K562 (cell line): ENCODE data around the gene CHST12. TPM values are rescaled to one million over a fixed set of nuclear protein-coding genes. Genes with fewer than 3 reads are reported as not detected.

Source experiments
- ADNP ChIP-seq: fragments of 200-800 bp; sonication (Bioruptor generic); IDR thresholded peaks from 2 replicates; pipeline ENCODE4 v1.6.1; 2016; ENCODE audit warnings: missing genetic modification characterization, missing compliant biosample characterization
- E2F6 ChIP-seq, 2 experiments: IDR thresholded peaks; 2 replicates each; pipeline ENCODE4 v1.6.1; 2011; ENCODE audit warnings: borderline replicate concordance in 1 of 2, control low read depth in 1 of 2, low read depth in 1 of 2, low read length in 1 of 2, mild to moderate bottlenecking in 1 of 2, mixed read lengths in 1 of 2, moderate library complexity in 1 of 2; ENCODE audit not compliant: insufficient read depth in 1 of 2, insufficient read length in 1 of 2, poor library complexity in 1 of 2, severe bottlenecking in 1 of 2; ENCODE audit errors: extremely low read depth in 1 of 2
- EZH2 ChIP-seq: IDR thresholded peaks from 2 replicates; pipeline ENCODE4 v1.6.1; 2012; ENCODE audit warnings: low read depth, mild to moderate bottlenecking, inconsistent platforms, low read length, borderline replicate concordance
- FOXK2 ChIP-seq, 2 experiments: fragments of 450-650 bp; IDR thresholded peaks in 1 of 2; conservative IDR thresholded peaks in 1 of 2; 2 replicates each; pipeline ENCODE4 v1.6.1; 2016; ENCODE audit warnings: low read depth in 2 of 2, mild to moderate bottlenecking in 1 of 2
- HIVEP1 ChIP-seq: fragments of 250-450 bp; sonication (Bioruptor Pico); IDR thresholded peaks from 2 replicates; pipeline ENCODE4 v1.4.0; 2020; ENCODE audit warnings: mild to moderate bottlenecking
- JUND ChIP-seq, 2 experiments: IDR thresholded peaks; 2 replicates in 1 of 2; 3 replicates in 1 of 2; pipeline ENCODE4 v1.6.1; 2011; ENCODE audit warnings: borderline replicate concordance in 2 of 2, low read depth in 2 of 2, low read length in 2 of 2, improper control_type of control experiment in 1 of 2, missing biosample characterization in 1 of 2, missing genetic modification characterization in 1 of 2, missing genetic modification reagents in 1 of 2
- KLF13 ChIP-seq: fragments of 450-650 bp; IDR thresholded peaks from 2 replicates; pipeline ENCODE4 v1.6.1; 2016; ENCODE audit warnings: missing genetic modification characterization, low read depth, mild to moderate bottlenecking, missing compliant biosample characterization, moderate library complexity, borderline replicate concordance
- MLLT1 ChIP-seq, 2 experiments: fragments of 450-650 bp; IDR thresholded peaks; 2 replicates each; pipeline ENCODE4 v1.6.1; 2016
- MNT ChIP-seq, 2 experiments: fragments of 450-650 bp; conservative IDR thresholded peaks; 2 replicates each; pipeline ENCODE4 v1.6.1; 2017; ENCODE audit warnings: mild to moderate bottlenecking in 2 of 2, moderate library complexity in 2 of 2
- NCOA4 ChIP-seq: fragments of 450-650 bp; IDR thresholded peaks from 2 replicates; pipeline ENCODE4 v1.6.1; 2018; ENCODE audit warnings: mild to moderate bottlenecking; ENCODE audit not compliant: partially characterized antibody
- NELFE ChIP-seq: IDR thresholded peaks from 2 replicates; pipeline ENCODE4 v1.6.1; 2011; ENCODE audit warnings: mild to moderate bottlenecking; ENCODE audit not compliant: insufficient read depth, insufficient read length
- PYGO2 ChIP-seq: fragments of 450-650 bp; IDR thresholded peaks from 2 replicates; pipeline ENCODE4 v1.6.1; 2016; ENCODE audit warnings: mild to moderate bottlenecking, missing genetic modification characterization, moderate library complexity, missing compliant biosample characterization
- RAD21 ChIP-seq, 2 experiments: fragments of 250-450 bp in 1 of 2; fragments of 450-650 bp in 1 of 2; sonication (Bioruptor Pico) in 1 of 2; formaldehyde crosslinking in 1 of 2; IDR thresholded peaks in 1 of 2; conservative IDR thresholded peaks in 1 of 2; 2 replicates each; pipeline versions ENCODE4 v1.4.0 to v1.8.0; 2020 to 2022; ENCODE audit warnings: mild to moderate bottlenecking in 2 of 2, moderate library complexity in 1 of 2
- RBBP5 ChIP-seq: fragments of 200-600 bp; sonication (generic); IDR thresholded peaks from 2 replicates; pipeline ENCODE4 v1.6.1; 2012; ENCODE audit warnings: borderline replicate concordance, mild to moderate bottlenecking, low read length, control low read depth, inconsistent platforms; ENCODE audit not compliant: insufficient read depth, poor library complexity, severe bottlenecking
- RBM22 ChIP-seq: fragments of 200-400 bp; formaldehyde crosslinking; IDR thresholded peaks from 2 replicates; pipeline ENCODE4 v1.6.1; 2018; ENCODE audit warnings: low read length, low read depth; ENCODE audit not compliant: poor library complexity, severe bottlenecking
- SMAD1 ChIP-seq: fragments of 150-350 bp; IDR thresholded peaks from 2 replicates; pipeline ENCODE4 v1.6.1; 2014; ENCODE audit warnings: low read length, low read depth; ENCODE audit not compliant: partially characterized antibody
- TCF15 ChIP-seq: fragments of 250-450 bp; sonication (Bioruptor Pico); IDR thresholded peaks from 2 replicates; pipeline ENCODE4 v1.8.0; 2022; ENCODE audit warnings: moderate library complexity, mild to moderate bottlenecking, inconsistent platforms
- ZKSCAN3 ChIP-seq: fragments of 250-450 bp; sonication (Bioruptor Pico); IDR thresholded peaks from 2 replicates; pipeline ENCODE4 v1.4.0; 2020
- ZNF354B ChIP-seq: fragments of 250-450 bp; sonication (Bioruptor Pico); IDR thresholded peaks from 2 replicates; pipeline ENCODE4 v1.4.0; 2020
- ZNF436 ChIP-seq: fragments of 250-450, 450-650 bp; sonication (Bioruptor Pico); formaldehyde crosslinking; IDR thresholded peaks from 2 replicates; pipeline ENCODE4 v1.7.0; 2020; ENCODE audit warnings: mild to moderate bottlenecking
- polyA plus RNA-seq, 8 experiments: library from polyadenylated mRNA; depleted of rRNA in 4 of 8; stranded (reverse) in 5 of 8; unstranded in 3 of 8; fragments of >200 nt; fragmentation: Nextera tagmentation in 2 of 8; fragmentation: Illumina TruSeq in 1 of 8; extraction: Ambion mirVana in 2 of 8; extraction: Trizol in 1 of 8; gene quantifications; 2 replicates each; pipeline versions ENCODE4 v1.2.1 to v1.2.3, GENCODE V29; 2011 to 2014; ENCODE audit warnings: inconsistent platforms in 1 of 8, missing spikeins in 1 of 8
- total RNA-seq, 7 experiments: library from RNA; depleted of rRNA in 6 of 7; stranded (reverse); fragments of >200 nt in 6 of 7; fragmentation: Illumina TruSeq in 2 of 7; extraction: Trizol in 2 of 7; gene quantifications; 2 replicates each; pipeline versions ENCODE4 v1.2.1 to v1.2.3, GENCODE V29; 2011 to 2021; ENCODE audit warnings: low replicate concordance in 1 of 7

Gene CHST12
- total and polyA plus RNA-seq, 9 of the 15 experiments (the other 6 are each of a cell fraction or from before 2014, with no cell fraction given) = 0.18 to 19.8 (median 3.6) TPM

- TF ChIP-seq MNT (conservative IDR thresholded peaks at IDR 0.05) (peak in 1 of 2 experiments; percentile 38; a peak in 1 of 4 replicates), KLF13 (tag) (0 out of 2 replicates have a peak, but pooled peaks have one; percentile 11), TCF15 (CRISPR knock-in tag) (no peak), NCOA4 (no peak), RBBP5 (peak; percentile 55), RAD21 (CRISPR knock-in tag; conservative IDR thresholded peaks at IDR 0.05 in 1 of 2, IDR thresholded peaks at IDR 0.05 in 1 of 2) (peak in 1 of 2 experiments; percentile 3; a peak in 1 of 4 replicates), SMAD1 (peak; percentile 67), MLLT1 (IDR thresholded peaks at IDR 0.05) (peak; percentile 38 to 73; a peak in 2 of 4 replicates), HIVEP1 (no peak), ZNF354B (CRISPR knock-in tag) (no peak), ZNF436 (CRISPR knock-in tag) (no peak), PYGO2 (tag) (peak; percentile 1; the same call in 1 of the 2 replicates), EZH2 (no peak), ZKSCAN3 (CRISPR knock-in tag) (no peak), E2F6 (IDR thresholded peaks at IDR 0.05; ENCODE audit: borderline replicate concordance in 1 of 2, extremely low read depth in 1 of 2, insufficient read depth in 1 of 2, insufficient read length in 1 of 2, low read depth in 1 of 2, low read length in 1 of 2, poor library complexity in 1 of 2, severe bottlenecking in 1 of 2) (no peak), NELFE (no peak), JUND (IDR thresholded peaks at IDR 0.05; ENCODE audit: borderline replicate concordance, low read depth, low read length) (peak; percentile 25; the same call in 1 of the 2 replicates), JUND (tag; IDR thresholded peaks at IDR 0.05; ENCODE audit: borderline replicate concordance, low read depth, low read length) (peak; percentile 60; the same call in 2 of the 3 replicates), FOXK2 (conservative IDR thresholded peaks at IDR 0.05 in 1 of 2, IDR thresholded peaks at IDR 0.05 in 1 of 2; ENCODE audit: low read depth in 2 of 2) (peak; percentile 51 to 55; a peak in 3 of 4 replicates), RBM22 (no peak), ADNP (no peak; the same call in 1 of the 2 replicates)
These were observed 3.4 kb upstream of the CHST12 start (continued) for GRCh38 chr7:2399848-2400587.
